Measurements from ENCODE around the gene HSD11B2.

GRCh38 chr16:67463691-67464090, 32.8 kb downstream of the HSD11B2 start:
- no peak for TF ChIP-seq POLR2A (IDR thresholded peaks at IDR 0.05)
- TF ChIP-seq, protein P1, sequence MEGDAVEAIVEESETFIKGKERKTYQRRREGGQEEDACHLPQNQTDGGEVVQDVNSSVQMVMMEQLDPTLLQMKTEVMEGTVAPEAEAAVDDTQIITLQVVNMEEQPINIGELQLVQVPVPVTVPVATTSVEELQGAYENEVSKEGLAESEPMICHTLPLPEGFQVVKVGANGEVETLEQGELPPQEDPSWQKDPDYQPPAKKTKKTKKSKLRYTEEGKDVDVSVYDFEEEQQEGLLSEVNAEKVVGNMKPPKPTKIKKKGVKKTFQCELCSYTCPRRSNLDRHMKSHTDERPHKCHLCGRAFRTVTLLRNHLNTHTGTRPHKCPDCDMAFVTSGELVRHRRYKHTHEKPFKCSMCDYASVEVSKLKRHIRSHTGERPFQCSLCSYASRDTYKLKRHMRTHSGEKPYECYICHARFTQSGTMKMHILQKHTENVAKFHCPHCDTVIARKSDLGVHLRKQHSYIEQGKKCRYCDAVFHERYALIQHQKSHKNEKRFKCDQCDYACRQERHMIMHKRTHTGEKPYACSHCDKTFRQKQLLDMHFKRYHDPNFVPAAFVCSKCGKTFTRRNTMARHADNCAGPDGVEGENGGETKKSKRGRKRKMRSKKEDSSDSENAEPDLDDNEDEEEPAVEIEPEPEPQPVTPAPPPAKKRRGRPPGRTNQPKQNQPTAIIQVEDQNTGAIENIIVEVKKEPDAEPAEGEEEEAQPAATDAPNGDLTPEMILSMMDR (IDR thresholded peaks at IDR 0.05 in 8 of 11, conservative IDR thresholded peaks at IDR 0.05 in 3 of 11): no peak

Data from spleen (tissue), 7 donors.